Duodenal mucosa (tissue), 2 donors: ENCODE measurements around the gene ZXDC.
A peak's percentile ranks its signal among the peaks of the same experiment; 100 is the strongest.

Experiments used
- H3K27ac ChIP-seq: one replicate; pipeline ENCODE4 v1.7.0; 2013; ENCODE audit warnings: low read depth, low read length
- H3K27me3 ChIP-seq, 2 donors: one replicate each; pipeline ENCODE4 v1.7.0; 2013; ENCODE audit warnings: low read length in 2 of 2, control low read depth in 1 of 2; ENCODE audit not compliant: insufficient read depth in 2 of 2, control insufficient read depth in 1 of 2
- H3K36me3 ChIP-seq, 2 donors: one replicate each; pipeline ENCODE4 v1.7.0; 2013; ENCODE audit warnings: low read length in 2 of 2, control low read depth in 1 of 2; ENCODE audit not compliant: insufficient read depth in 2 of 2, control insufficient read depth in 1 of 2
- H3K4me1 ChIP-seq, 2 donors: one replicate each; pipeline ENCODE4 v1.7.0; 2013; ENCODE audit warnings: low read length in 2 of 2, control low read depth in 1 of 2; ENCODE audit not compliant: insufficient read depth in 2 of 2, control insufficient read depth in 1 of 2
- H3K4me3 ChIP-seq, 2 donors: one replicate each; pipeline ENCODE4 v1.7.0; 2013; ENCODE audit warnings: low read length in 2 of 2, low read depth in 1 of 2
- H3K9ac ChIP-seq, 2 donors: one replicate each; pipeline ENCODE4 v1.7.0; 2013; ENCODE audit warnings: low read length in 2 of 2, low read depth in 1 of 2
- H3K9me3 ChIP-seq, 2 donors: one replicate each; pipeline ENCODE4 v1.7.0; 2013; ENCODE audit warnings: low read length in 2 of 2, control low read depth in 1 of 2; ENCODE audit not compliant: control insufficient read depth in 1 of 2

ZXDC gene

DNA sequence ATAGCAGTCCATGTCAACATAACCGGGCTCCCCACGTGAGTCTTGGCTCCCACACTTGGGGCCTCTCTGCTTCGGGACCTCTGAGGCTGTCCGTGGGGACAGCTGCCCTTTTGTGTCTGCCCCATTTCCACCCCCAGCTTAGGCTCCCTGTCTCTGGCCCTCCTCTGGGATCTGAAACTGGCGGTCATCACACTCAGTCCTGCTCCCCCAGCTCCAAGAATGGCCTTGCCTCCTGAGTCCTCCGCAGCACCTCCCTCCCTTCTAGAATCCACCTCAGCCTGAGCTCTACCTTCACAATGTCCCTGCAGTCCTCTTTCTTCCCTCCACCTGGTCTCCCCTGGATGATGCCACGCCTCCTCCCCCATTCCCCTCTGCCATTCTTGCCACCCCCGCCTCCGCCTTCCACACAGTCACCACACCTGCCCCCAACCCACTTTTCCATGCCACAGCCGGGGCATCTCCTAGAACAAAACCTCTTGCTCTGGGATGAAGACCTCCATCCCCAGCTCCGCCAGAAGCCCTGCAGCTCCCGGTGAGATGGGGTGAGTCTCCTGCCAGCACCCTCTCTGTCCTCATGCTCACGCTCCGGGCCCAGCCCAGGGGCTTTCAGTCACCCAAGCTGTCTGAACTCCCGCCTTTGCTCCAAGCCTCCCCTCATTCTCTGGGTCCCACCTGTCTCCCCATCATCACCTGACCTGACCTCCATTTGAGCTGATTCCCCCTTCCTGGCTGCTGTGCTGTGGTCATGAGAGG lies 7.0 kb upstream of the ZXDC start:
- H3K4me1 ChIP-seq: peaks cover 0 to 6% of the 10 kb centered on the region in 2 donors
- H3K27ac ChIP-seq: no peak overlapping the region
- H3K9me3 ChIP-seq: no peaks in the 10 kb centered on the region
- no peaks in the 10 kb centered on the region for H3K36me3 ChIP-seq
- no peak overlapping the region for H3K4me3 ChIP-seq
- H3K27me3 ChIP-seq: no peaks in the 10 kb centered on the region
- no peak overlapping the region for H3K9ac ChIP-seq

DNA sequence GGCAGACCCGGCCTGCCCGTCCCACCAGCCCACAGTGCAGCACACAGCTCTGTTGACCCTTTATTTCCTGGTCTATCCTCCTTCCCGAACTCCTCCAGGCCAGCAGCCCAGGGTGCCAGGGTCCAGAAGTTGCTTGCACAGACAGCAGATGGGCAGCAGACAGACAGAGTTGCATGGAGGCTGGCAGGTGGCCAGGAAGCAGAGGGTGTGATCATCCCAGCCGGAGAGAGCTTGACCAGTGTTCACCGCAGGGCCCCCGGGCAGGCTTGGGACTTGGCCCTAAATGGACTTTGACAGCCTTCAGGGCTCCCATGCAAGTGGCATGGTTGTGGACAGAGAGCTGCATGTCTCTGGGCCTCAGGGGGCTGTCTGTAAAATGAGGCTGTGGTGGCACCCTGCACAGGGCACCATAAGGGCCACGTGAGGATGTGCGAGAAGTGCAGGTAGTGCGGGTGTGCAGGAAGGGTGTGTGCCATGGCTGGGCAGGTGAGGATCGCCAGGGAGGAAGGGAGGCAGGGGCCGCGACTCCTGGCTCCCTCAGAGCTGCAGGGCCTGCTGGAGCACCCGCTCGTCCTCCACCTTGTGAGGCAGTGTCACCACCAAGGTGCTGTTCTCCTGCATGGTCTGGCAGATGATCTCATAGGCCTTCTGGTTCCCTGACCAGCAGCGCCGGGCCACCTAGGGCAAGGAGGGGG lies 6.3 kb upstream of the ZXDC start:
- Histone ChIP-seq H3K27me3 (no peaks in the 10 kb centered on the region), H3K36me3 (no peaks in the 10 kb centered on the region), H3K4me3 (no peak overlapping the region), H3K4me1 (peaks cover 0 to 6% of the 10 kb centered on the region in 2 donors), H3K27ac (no peak overlapping the region), H3K9ac (no peak overlapping the region), H3K9me3 (no peaks in the 10 kb centered on the region)

DNA sequence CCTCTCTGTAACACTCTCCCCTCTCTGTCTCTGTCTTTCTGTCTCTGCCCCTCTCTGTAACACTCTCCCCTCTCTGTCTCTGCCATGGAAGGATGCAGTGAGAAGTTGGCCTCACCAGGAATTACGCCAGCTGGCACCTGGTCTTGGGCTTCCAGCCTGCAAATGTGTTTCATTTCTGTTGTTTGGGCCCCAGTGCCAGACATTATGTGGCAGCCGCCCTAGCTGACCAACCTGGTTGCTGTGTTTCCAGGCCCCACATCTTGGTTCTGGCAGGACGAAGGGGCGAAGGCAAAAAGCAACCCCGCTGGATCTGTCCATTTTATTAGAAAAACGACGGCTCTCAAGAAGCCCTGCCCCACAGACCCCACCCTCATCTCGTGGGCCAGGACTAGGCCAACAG lies 5.2 kb upstream of the ZXDC start:
- Histone ChIP-seq H3K4me3 (no peak overlapping the region), H3K36me3 (no peaks in the 10 kb centered on the region), H3K27me3 (no peaks in the 10 kb centered on the region), H3K9me3 (no peaks in the 10 kb centered on the region), H3K9ac (no peak overlapping the region), H3K27ac (no peak overlapping the region), H3K4me1 (peaks cover 2 to 10% of the 10 kb centered on the region in 2 donors)

DNA sequence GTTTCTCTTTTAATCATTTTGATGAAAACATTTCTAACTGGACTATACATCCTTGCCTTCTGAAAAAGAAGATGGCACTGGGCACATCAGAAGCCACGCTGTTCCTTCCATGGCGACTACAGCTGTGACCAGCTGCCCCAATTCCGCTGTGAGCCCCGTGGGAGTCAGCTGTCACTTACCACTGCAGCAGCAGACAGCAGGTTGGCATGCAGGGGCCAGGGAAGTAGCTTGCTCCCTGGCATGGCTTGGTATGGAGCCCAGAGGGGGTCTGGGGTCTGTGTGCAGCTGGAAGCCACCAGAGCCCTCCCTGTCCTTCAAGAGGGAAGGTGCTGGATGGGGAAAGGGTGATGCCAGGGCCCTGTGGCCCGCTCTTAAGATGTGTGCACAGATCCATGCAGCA lies 4.5 kb upstream of the ZXDC start:
- Histone ChIP-seq H3K36me3 (no peaks in the 10 kb centered on the region), H3K9me3 (no peaks in the 10 kb centered on the region), H3K27me3 (no peaks in the 10 kb centered on the region), H3K27ac (no peak overlapping the region), H3K9ac (no peak overlapping the region), H3K4me1 (peaks cover 2 to 10% of the 10 kb centered on the region in 2 donors), H3K4me3 (no peak overlapping the region)

DNA sequence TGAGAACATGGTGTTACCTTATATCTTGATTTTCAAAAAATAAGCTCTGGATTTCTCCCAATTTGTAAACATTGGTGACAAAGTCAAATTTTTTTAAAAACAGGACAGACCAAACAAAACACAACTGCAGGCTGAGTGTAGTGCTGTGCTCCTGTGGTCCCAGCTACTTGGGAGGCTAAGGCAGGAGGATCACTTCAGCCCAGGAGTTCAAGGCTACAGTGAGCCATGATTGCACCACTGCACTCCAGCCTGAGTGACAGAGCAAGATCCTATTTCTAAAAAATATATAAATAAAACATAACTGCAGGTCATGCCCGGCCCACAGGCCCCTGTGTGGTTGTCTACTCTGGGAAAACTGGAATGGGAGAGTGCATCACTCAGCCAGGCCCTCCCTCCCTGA lies 4.0 kb upstream of the ZXDC start:
- no peak overlapping the region for H3K27ac ChIP-seq
- peaks cover 3 to 14% of the 10 kb centered on the region in 2 donors for H3K4me1 ChIP-seq
- no peaks in the 10 kb centered on the region for H3K36me3 ChIP-seq
- no peak overlapping the region for H3K4me3 ChIP-seq
- no peaks in the 10 kb centered on the region for H3K9me3 ChIP-seq
- H3K27me3 ChIP-seq: no peaks in the 10 kb centered on the region
- no peak overlapping the region for H3K9ac ChIP-seq

DNA sequence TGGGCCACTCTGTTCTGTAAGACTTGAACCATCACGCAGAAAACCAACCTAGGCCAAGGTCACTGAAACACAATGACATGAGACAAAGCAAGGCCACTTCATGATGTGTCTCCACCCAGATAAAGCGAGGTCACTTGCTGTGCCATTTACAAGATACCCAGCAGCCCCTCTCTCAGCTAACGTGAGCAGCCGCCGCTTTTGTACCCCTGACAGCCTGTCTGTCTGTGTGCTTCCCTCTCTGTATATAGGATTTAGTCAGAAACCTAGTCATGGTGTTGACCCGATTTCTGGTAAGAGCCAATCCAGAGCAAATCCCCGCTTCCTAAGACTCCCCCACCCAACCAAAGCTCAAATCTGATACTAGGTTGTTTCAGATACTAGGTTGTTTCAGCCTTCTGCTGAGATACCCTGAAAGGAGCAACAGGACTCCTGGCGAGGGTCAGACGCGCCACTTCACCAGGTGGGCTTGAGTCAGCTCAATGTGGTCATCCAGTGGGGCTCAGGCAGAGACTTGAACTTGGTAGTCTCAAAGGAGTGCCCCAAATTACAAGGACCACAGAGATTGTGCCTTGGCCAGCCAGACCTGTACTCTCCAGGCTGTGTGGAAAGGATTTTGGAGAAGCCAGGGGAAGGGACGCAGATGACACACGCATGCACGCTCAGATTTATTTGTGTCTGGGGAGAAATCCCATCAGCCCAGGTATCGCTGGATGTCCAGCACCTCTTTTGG lies 3.1 kb upstream of the ZXDC start:
- no peaks in the 10 kb centered on the region for H3K27me3 ChIP-seq
- peaks cover 6 to 21% of the 10 kb centered on the region in 2 donors for H3K4me1 ChIP-seq
- H3K9me3 ChIP-seq: no peaks in the 10 kb centered on the region
- H3K27ac ChIP-seq: no peak overlapping the region
- no peak overlapping the region for H3K4me3 ChIP-seq
- no peaks in the 10 kb centered on the region for H3K36me3 ChIP-seq
- H3K9ac ChIP-seq: no peak overlapping the region

DNA sequence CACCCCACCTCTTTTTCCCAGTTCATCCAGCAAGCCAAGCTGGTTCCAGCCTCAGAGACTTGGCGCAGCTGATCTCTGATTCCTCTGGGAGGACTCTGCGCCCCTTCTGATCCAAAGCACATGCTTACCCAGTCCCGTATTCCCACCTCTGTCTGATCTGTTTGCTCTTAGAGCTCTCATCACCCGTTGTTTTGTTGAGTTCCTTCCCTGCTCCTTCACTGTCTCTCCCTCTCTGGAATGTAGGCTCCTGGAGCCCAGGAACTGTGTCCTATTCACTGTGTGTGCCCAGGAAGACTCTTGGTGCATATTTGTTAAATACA lies 1.3 kb upstream of the ZXDC start:
- Histone ChIP-seq H3K36me3 (peaks cover 0 to 2% of the 10 kb centered on the region in 2 donors), H3K4me1 (peaks cover 23 to 36% of the 10 kb centered on the region in 2 donors), H3K27me3 (no peaks in the 10 kb centered on the region), H3K4me3 (no peak overlapping the region), H3K9me3 (no peaks in the 10 kb centered on the region), H3K27ac (no peak overlapping the region), H3K9ac (no peak overlapping the region)

DNA sequence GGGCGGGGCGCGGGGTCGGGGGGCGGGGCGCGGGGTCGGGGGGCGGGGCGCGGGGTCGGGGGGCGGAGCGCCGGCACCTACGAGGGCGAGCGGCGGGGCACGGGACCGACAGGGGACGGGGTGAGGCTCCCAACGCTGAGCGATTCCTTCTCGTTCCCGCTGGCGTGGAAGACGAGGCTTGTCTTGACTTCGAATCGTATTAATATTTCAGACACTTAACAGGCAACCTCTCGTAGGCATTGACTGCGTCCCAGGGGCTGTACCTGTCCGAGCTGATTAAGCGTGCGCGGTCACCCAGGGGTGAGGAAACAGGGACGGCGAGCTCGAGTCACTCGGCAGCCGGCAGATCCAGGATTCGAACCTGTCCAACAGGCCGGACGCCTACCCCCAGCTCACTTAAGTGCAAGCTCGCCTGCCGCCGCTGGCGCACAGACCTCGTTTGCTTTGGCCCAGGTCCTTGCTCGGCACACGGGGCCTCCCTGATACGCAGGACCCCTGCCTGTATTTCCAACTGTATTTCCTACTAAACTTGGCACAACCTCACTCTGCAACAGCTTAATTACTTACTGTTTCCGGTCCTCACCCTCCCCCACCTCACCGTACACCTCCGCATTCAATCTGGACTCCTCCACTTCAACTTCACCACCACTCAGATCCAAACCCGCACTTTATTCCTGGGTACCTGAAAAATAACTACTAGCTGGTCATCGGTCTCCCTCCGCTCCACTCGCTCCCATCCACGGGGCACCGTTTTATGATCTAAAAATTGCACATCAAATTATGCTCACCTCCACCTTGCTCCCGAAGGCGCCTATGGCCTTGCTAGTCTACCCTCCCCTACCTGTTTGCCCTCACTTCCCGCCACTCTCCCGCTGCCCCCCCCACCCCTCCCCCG lies 722 bp upstream of the ZXDC start:
- Histone ChIP-seq H3K36me3 (peaks cover under 1 to 8% of the 10 kb centered on the region in 2 donors), H3K4me3 (peak overlapping the region; percentile 78 to 82), H3K27ac (peak overlapping the region; percentile 91), H3K9me3 (no peaks in the 10 kb centered on the region), H3K27me3 (no peaks in the 10 kb centered on the region), H3K9ac (peak overlapping the region; percentile 84), H3K4me1 (peaks cover 27 to 39% of the 10 kb centered on the region in 2 donors)

DNA sequence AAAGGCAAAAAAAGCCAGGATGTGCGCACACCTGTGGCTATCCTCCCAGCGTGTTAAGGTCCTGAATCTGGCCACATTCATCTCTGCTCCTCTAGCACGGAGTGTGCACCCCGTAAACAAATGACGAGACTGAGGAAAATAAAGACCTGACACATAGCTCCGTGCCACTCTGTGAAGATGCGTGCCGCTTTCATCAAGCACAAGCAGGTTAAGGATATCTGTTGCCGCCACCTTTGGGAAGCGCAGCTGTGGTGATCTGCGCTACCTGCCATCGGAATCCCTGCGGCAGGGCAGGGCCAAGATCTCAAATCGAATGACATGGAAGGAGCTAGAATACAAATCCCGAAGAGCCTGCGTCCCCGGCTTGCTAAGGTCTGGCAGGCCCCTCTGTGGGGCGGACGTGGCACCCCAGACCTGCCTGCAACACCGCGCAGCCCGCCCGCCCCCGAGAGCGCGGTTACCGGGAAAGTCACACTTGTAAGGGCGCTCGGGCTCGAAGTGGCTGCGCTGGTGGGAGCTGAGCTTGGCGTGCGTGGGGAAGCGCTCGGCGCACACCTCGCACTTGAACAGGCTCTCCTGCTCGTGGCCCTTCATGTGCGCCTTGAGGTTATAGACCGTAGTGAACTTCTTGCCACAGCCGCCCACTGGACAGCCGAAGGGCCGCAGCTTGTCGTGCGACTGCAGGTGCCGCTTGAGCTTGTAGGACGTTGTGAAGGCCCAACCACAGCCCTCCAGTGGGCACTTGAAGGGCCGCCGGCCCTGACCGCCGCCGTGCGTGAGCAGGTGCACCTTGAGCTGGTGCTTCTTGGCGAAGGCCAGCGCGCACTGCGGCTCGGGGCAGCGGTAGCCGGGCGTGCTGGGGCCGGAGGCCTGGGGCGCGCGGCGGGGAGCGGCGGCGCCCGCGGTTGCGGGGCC lies 936 bp downstream of the ZXDC start:
- H3K4me3 ChIP-seq: peak overlapping the region; percentile 75 to 88
- peak overlapping the region; percentile 65 to 91 for H3K9ac ChIP-seq
- H3K4me1 ChIP-seq: peaks cover 27 to 40% of the 10 kb centered on the region in 2 donors
- H3K36me3 ChIP-seq: peaks cover 15 to 24% of the 10 kb centered on the region in 2 donors
- no peaks in the 10 kb centered on the region for H3K27me3 ChIP-seq
- H3K27ac ChIP-seq: peak overlapping the region; percentile 93
- no peaks in the 10 kb centered on the region for H3K9me3 ChIP-seq
